A549 (cell line): Measurements from ENCODE around the gene GORASP1. TPM values are rescaled to one million over a fixed set of nuclear protein-coding genes. Genes with fewer than 3 reads are reported as not detected.

Source experiments
- ATAC-seq, 2 experiments: fragments of 200-7000 bp in 1 of 2; fragments of >200 bp in 1 of 2; cut with Nextera tagmentation in 1 of 2; cut with Tn5 transposase in 1 of 2; 3 replicates each; pipeline versions ENCODE4 v1.8.0 to v1.9.1; 2018 to 2020; ENCODE audit warnings: mild to moderate bottlenecking in 1 of 2, moderate library complexity in 1 of 2
- CTCF ChIA-PET: fragments of 300-600 bp; sonication (Branson Sonifier 250); formaldehyde crosslinking; extraction: SDS; loops from one replicate; lab custom pipeline; 2021; ENCODE audit warnings: antibody characterized with exemption, inconsistent platforms; lab: Yijun Ruan, JAX
- POLR2A ChIA-PET: fragments of 350-600 bp; formaldehyde crosslinking; extraction: SDS; loops from one replicate; lab custom pipeline; 2021; ENCODE audit warnings: antibody characterized with exemption, inconsistent platforms; lab: Yijun Ruan, JAX
- DNase-seq, 2 experiments: peaks; one replicate each; pipeline versions ENCODE4 v3.0.0 to v3.0.0-alpha.2; 2011 to 2016; ENCODE audit warnings: low read depth in 1 of 2, low spot score in 1 of 2
- FAIRE-seq: peaks from 2 replicates; lab custom pipeline; 2011; peaks lifted over from hg19 to GRCh38; lab: Jason Lieb, UNC
- H3K27ac ChIP-seq, 2 experiments: fragments of >200 bp; sonication (Bioruptor Twin); formaldehyde crosslinking; 3 replicates each; pipeline ENCODE4 v1.5.1; 2016 to 2017
- H3K4me1 ChIP-seq: fragments of >200 bp; sonication (Bioruptor Twin); formaldehyde crosslinking; 3 replicates; pipeline ENCODE4 v1.6.1; 2016
- H3K4me2 ChIP-seq: fragments of >200 bp; sonication (Bioruptor Twin); formaldehyde crosslinking; 3 replicates; pipeline ENCODE4 v1.6.1; 2016
- H3K4me3 ChIP-seq: fragments of >200 bp; sonication (Bioruptor Twin); formaldehyde crosslinking; 3 replicates; pipeline ENCODE4 v1.5.1; 2016
- H3K9me3 ChIP-seq: fragments of >200 bp; sonication (Bioruptor Twin); formaldehyde crosslinking; 3 replicates; pipeline ENCODE4 v1.6.1; 2016
- CEBPB ChIP-seq, 2 experiments: fragments of >200 bp in 1 of 2; sonication (Bioruptor Twin) in 1 of 2; formaldehyde crosslinking in 1 of 2; IDR thresholded peaks; 2 replicates each; pipeline ENCODE4 v1.6.1; 2012 to 2016
- CHD4 ChIP-seq: fragments of 200-600 bp; sonication (generic); IDR thresholded peaks from 2 replicates; pipeline ENCODE4 v1.6.1; 2016; ENCODE audit warnings: antibody characterized with exemption, mild to moderate bottlenecking, borderline replicate concordance
- EHF ChIP-seq: fragments of 250-450 bp; sonication (Bioruptor Pico); IDR thresholded peaks from 2 replicates; pipeline ENCODE4 v1.5.0; 2020; ENCODE audit warnings: mild to moderate bottlenecking
- FOXS1 ChIP-seq: fragments of 250-450 bp; sonication (Bioruptor Pico); IDR thresholded peaks from 2 replicates; pipeline ENCODE4 v1.5.0; 2020; ENCODE audit warnings: mild to moderate bottlenecking, moderate library complexity
- HOXA7 ChIP-seq: fragments of 250-450 bp; sonication (Bioruptor Pico); IDR thresholded peaks from 2 replicates; pipeline ENCODE4 v1.5.0; 2020; ENCODE audit warnings: mild to moderate bottlenecking, moderate library complexity
- HOXB5 ChIP-seq: fragments of 250-450 bp; sonication (Bioruptor Pico); IDR thresholded peaks from 2 replicates; pipeline ENCODE4 v1.5.0; 2020; ENCODE audit warnings: mild to moderate bottlenecking, moderate library complexity
- KDM1A ChIP-seq: fragments of 200-600 bp; sonication (generic); IDR thresholded peaks from 2 replicates; pipeline ENCODE4 v1.6.1; 2016; ENCODE audit warnings: low read depth, mild to moderate bottlenecking
- MAZ ChIP-seq: fragments of 150-350 bp; IDR thresholded peaks from 2 replicates; pipeline ENCODE4 v1.6.1; 2014; ENCODE audit warnings: antibody characterized with exemption, low read depth, low read length, borderline replicate concordance
- NFE2L2 ChIP-seq: fragments of 150-350 bp; conservative IDR thresholded peaks from 2 replicates; pipeline ENCODE4 v1.6.1; 2014; ENCODE audit warnings: low read length
- POLR2A ChIP-seq: IDR thresholded peaks from 2 replicates; pipeline ENCODE4 v1.6.1; 2012; ENCODE audit warnings: mild to moderate bottlenecking, low read length
- POLR2AphosphoS2 ChIP-seq: conservative IDR thresholded peaks from 2 replicates; pipeline ENCODE4 v1.6.1; 2012; ENCODE audit warnings: low read length, improper control_type of control experiment, inconsistent platforms
- RAD21 ChIP-seq, 2 experiments: fragments of >200 bp in 1 of 2; sonication (Bioruptor Twin) in 1 of 2; formaldehyde crosslinking in 1 of 2; IDR thresholded peaks in 1 of 2; conservative IDR thresholded peaks in 1 of 2; 2 replicates in 1 of 2; 3 replicates in 1 of 2; pipeline ENCODE4 v1.6.1; 2012 to 2018; ENCODE audit warnings: inconsistent platforms in 1 of 2
- RCOR1 ChIP-seq: fragments of 150-350 bp; IDR thresholded peaks from 2 replicates; pipeline ENCODE4 v1.6.1; 2014; ENCODE audit warnings: antibody characterized with exemption, low read length, low read depth
- SREBF2 ChIP-seq: fragments of 450-650 bp; IDR thresholded peaks from 2 replicates; pipeline ENCODE4 v1.6.1; 2014; ENCODE audit warnings: mild to moderate bottlenecking, moderate library complexity
- ZFP36 ChIP-seq: fragments of 450-650 bp; IDR thresholded peaks from 2 replicates; pipeline ENCODE4 v1.6.1; 2014; ENCODE audit warnings: borderline replicate concordance; ENCODE audit not compliant: partially characterized antibody
- ZNF302 ChIP-seq: fragments of 250-450 bp; sonication (Bioruptor Pico); IDR thresholded peaks from 2 replicates; pipeline ENCODE4 v1.9.0; 2021; ENCODE audit warnings: inconsistent platforms, mild to moderate bottlenecking, moderate library complexity
- WGBS: methylation state at CpG from one replicate; pipeline ENCODE4 v1.1.6; 2017; ENCODE audit errors: missing lambda C conversion rate; 5-methylcytosine and 5-hydroxymethylcytosine counted together
- polyA plus RNA-seq, 4 experiments: library from polyadenylated mRNA; depleted of rRNA in 3 of 4; stranded (reverse); fragments of >200 nt; fragmentation: RNase III in 1 of 4; extraction: RNeasy Plus Mini Kit Qiagen cat#74134 plus additional on column Dnase treatment in 1 of 4; gene quantifications; 2 replicates in 3 of 4; 3 replicates in 1 of 4; pipeline ENCODE4 v1.2.3, GENCODE V29; 2011 to 2017
- TF ChIP-seq, protein P1 (sequence below): fragments of >200 bp; sonication (Bioruptor Twin); formaldehyde crosslinking; IDR thresholded peaks from 3 replicates; pipeline ENCODE4 v1.6.1; 2016
- TF ChIP-seq, protein P2 (sequence below): fragments of 150-350 bp; IDR thresholded peaks from 2 replicates; pipeline ENCODE4 v1.6.1; 2014; ENCODE audit warnings: low read depth, mild to moderate bottlenecking, low read length
- TF ChIP-seq, protein P3 (sequence below): fragments of 200-600 bp; sonication (generic); IDR thresholded peaks from 2 replicates; pipeline ENCODE4 v1.6.1; 2016; ENCODE audit warnings: antibody characterized with exemption, mild to moderate bottlenecking, moderate library complexity
- TF ChIP-seq, protein P4 (sequence below): fragments of >200 bp; sonication (Bioruptor Twin); formaldehyde crosslinking; IDR thresholded peaks from 3 replicates; pipeline ENCODE4 v1.5.1; 2016

The GORASP1 gene
- polyA plus RNA-seq, 2 of the 4 experiments (the other 2 are of a cell fraction), result 30.3 to 32.3 TPM

DNA sequence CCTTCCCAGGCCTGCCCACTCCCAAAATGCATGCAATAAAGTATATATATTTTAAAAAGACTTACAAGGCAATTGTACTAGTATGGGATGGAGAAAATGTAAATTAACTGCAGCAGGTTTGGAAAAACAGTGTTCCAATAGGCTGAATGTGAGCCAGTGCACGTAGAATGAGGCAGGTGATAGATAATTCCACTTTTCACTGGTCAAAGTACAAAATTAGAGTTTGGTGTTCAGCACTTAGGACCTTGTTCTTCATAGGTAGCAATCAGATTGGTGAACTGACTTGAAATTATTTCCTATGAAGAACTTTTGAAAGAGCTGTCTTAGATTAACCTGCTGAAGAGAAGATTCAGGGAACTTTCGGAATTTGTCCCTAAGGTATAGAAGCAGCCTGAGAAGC lies 53.7 kb downstream of the GORASP1 start:
- H3K9me3 ChIP-seq, result no peaks in the 10 kb centered on the region
- WGBS, result 86% methylated on average over 2 of the region's 2 CpGs
- ATAC-seq, result no peak
- H3K4me3 ChIP-seq, result no peak overlapping the region
- TF ChIP-seq RCOR1 (no peak), FOXS1 (CRISPR knock-in tag) (no peak), SREBF2 (no peak), HOXB5 (CRISPR knock-in tag) (no peak), CHD4 (no peak), NFE2L2 (no peak), RAD21 (conservative IDR thresholded peaks at IDR 0.05 in 1 of 2, IDR thresholded peaks at IDR 0.05 in 1 of 2) (no peak), EHF (CRISPR knock-in tag) (no peak), POLR2AphosphoS2 (no peak)
- TF ChIP-seq, protein P1, sequence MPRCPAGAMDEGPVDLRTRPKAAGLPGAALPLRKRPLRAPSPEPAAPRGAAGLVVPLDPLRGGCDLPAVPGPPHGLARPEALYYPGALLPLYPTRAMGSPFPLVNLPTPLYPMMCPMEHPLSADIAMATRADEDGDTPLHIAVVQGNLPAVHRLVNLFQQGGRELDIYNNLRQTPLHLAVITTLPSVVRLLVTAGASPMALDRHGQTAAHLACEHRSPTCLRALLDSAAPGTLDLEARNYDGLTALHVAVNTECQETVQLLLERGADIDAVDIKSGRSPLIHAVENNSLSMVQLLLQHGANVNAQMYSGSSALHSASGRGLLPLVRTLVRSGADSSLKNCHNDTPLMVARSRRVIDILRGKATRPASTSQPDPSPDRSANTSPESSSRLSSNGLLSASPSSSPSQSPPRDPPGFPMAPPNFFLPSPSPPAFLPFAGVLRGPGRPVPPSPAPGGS, result no peak
- TF ChIP-seq, protein P2, sequence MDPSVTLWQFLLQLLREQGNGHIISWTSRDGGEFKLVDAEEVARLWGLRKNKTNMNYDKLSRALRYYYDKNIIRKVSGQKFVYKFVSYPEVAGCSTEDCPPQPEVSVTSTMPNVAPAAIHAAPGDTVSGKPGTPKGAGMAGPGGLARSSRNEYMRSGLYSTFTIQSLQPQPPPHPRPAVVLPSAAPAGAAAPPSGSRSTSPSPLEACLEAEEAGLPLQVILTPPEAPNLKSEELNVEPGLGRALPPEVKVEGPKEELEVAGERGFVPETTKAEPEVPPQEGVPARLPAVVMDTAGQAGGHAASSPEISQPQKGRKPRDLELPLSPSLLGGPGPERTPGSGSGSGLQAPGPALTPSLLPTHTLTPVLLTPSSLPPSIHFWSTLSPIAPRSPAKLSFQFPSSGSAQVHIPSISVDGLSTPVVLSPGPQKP, result no peak
- ChIA-PET POLR2A (no interaction called here), CTCF (no interaction called here)
- 0 out of 3 replicates have a peak, but pooled peaks cover 5% of the 10 kb centered on the region for H3K4me1 ChIP-seq
- FAIRE-seq, result no peak
- H3K4me2 ChIP-seq, result no peak overlapping the region
- H3K27ac ChIP-seq, result no peak overlapping the region
- no peak for DNase-seq

DNA sequence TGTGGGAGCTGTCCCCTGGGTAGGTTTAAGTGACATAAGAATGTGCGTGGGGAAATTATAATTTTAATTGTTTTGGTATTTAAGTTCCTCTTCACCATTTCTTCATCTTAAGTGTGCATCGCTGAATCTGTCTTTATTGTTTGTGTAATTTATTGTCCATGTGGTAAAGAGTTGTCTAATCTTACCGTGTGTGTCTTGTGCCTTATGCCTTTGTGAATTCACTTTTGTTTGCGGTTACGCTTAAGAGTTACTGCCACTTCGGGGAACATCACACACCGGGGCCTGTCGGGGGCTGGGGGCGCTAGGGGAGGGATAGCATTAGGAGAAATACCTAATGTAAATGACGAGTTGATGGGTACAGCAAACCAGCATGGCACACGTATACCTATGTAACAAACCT lies 54.8 kb downstream of the GORASP1 start:
- Histone ChIP-seq H3K4me3 (peak overlapping the region; percentile 96), H3K4me1 (0 out of 3 replicates have a peak, but pooled peaks cover 5% of the 10 kb centered on the region), H3K4me2 (peak overlapping the region; percentile 85), H3K27ac (peak overlapping the region; percentile 93 to 97), H3K9me3 (no peaks in the 10 kb centered on the region)
- DNase-seq (no peak), FAIRE-seq (no peak), ATAC-seq (no peak)
- 29% methylated on average over 9 of the region's 11 CpGs for WGBS
- ChIA-PET POLR2A (no interaction called here), CTCF (no interaction called here)
- TF ChIP-seq, protein P3, sequence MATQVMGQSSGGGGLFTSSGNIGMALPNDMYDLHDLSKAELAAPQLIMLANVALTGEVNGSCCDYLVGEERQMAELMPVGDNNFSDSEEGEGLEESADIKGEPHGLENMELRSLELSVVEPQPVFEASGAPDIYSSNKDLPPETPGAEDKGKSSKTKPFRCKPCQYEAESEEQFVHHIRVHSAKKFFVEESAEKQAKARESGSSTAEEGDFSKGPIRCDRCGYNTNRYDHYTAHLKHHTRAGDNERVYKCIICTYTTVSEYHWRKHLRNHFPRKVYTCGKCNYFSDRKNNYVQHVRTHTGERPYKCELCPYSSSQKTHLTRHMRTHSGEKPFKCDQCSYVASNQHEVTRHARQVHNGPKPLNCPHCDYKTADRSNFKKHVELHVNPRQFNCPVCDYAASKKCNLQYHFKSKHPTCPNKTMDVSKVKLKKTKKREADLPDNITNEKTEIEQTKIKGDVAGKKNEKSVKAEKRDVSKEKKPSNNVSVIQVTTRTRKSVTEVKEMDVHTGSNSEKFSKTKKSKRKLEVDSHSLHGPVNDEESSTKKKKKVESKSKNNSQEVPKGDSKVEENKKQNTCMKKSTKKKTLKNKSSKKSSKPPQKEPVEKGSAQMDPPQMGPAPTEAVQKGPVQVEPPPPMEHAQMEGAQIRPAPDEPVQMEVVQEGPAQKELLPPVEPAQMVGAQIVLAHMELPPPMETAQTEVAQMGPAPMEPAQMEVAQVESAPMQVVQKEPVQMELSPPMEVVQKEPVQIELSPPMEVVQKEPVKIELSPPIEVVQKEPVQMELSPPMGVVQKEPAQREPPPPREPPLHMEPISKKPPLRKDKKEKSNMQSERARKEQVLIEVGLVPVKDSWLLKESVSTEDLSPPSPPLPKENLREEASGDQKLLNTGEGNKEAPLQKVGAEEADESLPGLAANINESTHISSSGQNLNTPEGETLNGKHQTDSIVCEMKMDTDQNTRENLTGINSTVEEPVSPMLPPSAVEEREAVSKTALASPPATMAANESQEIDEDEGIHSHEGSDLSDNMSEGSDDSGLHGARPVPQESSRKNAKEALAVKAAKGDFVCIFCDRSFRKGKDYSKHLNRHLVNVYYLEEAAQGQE, result no peak
- no peak for TF ChIP-seq MAZ
- TF ChIP-seq HOXA7, result no peak
- no peak for TF ChIP-seq CHD4
- TF ChIP-seq POLR2A, result no peak
- TF ChIP-seq, protein P4, sequence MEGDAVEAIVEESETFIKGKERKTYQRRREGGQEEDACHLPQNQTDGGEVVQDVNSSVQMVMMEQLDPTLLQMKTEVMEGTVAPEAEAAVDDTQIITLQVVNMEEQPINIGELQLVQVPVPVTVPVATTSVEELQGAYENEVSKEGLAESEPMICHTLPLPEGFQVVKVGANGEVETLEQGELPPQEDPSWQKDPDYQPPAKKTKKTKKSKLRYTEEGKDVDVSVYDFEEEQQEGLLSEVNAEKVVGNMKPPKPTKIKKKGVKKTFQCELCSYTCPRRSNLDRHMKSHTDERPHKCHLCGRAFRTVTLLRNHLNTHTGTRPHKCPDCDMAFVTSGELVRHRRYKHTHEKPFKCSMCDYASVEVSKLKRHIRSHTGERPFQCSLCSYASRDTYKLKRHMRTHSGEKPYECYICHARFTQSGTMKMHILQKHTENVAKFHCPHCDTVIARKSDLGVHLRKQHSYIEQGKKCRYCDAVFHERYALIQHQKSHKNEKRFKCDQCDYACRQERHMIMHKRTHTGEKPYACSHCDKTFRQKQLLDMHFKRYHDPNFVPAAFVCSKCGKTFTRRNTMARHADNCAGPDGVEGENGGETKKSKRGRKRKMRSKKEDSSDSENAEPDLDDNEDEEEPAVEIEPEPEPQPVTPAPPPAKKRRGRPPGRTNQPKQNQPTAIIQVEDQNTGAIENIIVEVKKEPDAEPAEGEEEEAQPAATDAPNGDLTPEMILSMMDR, result no peak
- TF ChIP-seq CEBPB (IDR thresholded peaks at IDR 0.05), result no peak
- TF ChIP-seq ZFP36, result no peak
- TF ChIP-seq POLR2AphosphoS2, result no peak
- no peak for TF ChIP-seq ZNF302 (CRISPR knock-in tag)
- TF ChIP-seq KDM1A, result no peak
